ENCODE measurements around the gene SNCG.
"Not testable (repeated sequence)": the region's sequence is repeated elsewhere in the genome, so short reads cannot be mapped to it uniquely, and the experiment has no call there.

The SNCG gene

GRCh38 chr10:86958116-86958900 lies at the start of gene SNCG:
Gene SNCG, plus strand, starts transcription at chr10:86958599. Its CDS starts 99 bp downstream, at chr10:86958698.
- no peak for DNase-seq (ENCODE audit: low spot score)

- no peak for DNase-seq (ENCODE audit: low spot score)
Observed at GRCh38 chr10:86914734-86915133, 43.7 kb upstream of the SNCG start.

DNA sequence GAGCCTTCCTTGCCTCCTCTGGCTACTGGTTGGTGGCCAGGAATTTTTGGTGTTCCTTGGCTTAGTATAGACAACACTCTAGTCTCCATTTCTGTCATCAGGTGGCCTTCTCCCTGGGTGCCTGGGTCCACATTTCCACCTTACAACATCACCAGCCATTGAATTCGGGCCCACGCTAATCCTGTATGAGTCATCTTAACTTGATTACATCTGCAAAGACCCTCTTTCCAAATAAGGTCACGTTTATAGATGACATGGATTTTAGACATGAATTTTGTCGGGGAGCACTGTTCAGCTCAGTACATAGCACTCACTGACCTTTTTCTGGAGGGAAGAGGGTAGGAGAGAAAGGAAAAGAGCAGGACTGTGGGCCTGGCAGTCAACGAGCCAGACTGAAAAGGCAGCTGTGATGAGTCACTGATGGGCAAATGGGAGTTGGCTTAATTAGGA lies 40.4 kb upstream of the SNCG start:
- DNase-seq (ENCODE audit: low spot score) = no peak

DNA sequence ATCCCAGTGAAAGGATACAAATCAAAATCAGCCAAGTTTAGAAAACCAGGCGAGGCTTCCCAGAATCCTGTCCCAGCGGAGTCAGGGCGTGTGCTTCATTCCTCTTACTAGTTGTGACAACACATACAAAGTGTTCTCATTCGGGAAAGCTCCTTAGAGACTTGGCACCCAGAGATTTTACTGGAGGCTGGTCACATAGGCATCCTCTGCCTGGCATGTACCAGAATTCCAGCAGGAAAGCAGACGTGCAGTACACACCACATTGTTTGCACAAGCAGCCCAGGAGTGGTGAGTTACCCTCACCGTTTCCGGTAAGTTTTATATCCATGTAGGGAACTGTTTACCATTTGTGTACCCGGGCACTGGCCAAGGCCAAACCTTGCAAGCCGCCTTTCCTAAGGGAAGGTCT lies 35.8 kb upstream of the SNCG start:
- no peak for DNase-seq (ENCODE audit: low spot score)

GRCh38 chr10:86929468-86930380 lies 28.7 kb upstream of the SNCG start:
- no peak for DNase-seq (ENCODE audit: low spot score)

- DNase-seq (ENCODE audit: low spot score) = no peak
Observed at GRCh38 chr10:86931872-86932271, 26.5 kb upstream of the SNCG start.

DNA sequence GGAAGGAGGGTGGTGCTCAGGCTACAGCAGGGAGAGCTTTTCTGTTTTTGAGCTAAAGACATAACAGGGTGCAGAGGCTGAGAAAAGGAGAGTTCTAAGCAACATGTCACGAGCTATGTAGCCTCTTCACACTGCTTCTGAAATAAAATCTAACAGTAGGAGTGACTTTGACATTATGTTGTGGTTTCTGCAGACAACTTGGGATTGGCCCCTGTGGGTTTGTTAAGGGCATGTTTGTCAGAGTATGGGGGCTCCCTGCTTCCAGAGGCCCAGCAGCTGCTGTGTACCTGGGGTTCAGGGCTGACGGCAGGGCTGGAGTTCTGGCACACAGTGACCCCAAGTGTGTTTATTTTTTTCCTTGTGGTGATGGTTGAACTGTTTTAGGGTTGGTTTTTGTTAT lies 25.7 kb upstream of the SNCG start:
- DNase-seq (ENCODE audit: low spot score) = no peak

DNA sequence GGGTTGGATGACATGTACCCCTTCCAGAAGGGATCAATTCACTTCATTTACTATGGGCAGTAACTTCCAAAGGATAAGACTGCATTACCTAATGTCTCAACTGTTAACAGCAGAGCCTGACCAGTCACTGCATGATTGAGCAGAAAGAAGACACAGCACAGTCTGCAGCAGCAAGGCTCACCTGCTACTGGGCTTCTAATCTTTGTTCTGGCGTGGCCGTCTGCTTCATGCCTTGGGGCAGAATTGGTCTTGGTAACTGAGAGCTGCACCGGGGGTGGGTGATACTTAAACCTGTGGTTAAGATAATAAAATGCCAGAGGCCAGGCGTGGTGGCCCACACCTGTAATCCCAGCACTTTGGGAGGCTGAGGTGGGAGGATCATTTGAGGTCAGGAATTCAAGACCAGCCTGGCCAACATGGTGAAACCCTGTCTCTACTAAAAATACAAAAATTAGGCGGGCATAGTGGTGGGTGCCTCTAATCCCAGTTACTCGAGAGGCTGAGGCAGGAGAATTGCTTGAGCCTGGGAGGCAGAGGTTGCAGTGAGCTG lies 24.2 kb upstream of the SNCG start:
- not testable (repeated sequence) for DNase-seq (ENCODE audit: low spot score)

- DNase-seq (ENCODE audit: low spot score) = no peak
Observed at GRCh38 chr10:86936661-86937501, 21.5 kb upstream of the SNCG start.

DNA sequence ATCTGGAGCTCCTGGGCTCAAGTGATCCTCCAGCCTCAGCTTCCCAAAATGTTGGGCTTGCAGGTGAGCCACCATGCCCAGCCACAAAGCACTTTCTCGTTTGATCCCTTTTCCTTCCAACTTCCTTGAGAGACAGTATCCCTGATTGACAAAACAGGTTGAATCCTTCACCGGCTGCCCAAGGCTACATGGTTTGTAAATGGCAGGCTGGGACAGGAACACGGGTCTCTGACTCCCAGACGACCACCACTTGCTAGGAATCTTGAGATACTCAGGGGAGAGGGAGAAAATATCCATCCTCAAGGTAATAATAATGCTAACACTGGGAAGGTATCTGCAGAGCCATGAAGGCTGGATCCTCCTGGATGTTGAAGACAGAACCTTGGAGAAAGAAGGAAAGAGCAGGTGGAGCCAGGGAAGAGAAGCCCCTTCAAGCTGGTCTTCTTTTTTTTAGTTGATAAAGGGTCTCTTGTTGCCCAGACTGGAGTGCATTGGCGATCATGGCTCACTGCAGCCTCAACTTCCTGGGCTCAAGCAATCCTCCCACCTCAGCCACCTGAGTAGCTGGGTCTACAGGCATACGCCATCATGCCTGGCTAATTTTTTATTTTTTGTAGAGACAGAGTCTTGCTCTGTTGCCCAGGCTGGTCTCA lies 20.8 kb upstream of the SNCG start:
- DNase-seq (ENCODE audit: low spot score) = no peak

DNA sequence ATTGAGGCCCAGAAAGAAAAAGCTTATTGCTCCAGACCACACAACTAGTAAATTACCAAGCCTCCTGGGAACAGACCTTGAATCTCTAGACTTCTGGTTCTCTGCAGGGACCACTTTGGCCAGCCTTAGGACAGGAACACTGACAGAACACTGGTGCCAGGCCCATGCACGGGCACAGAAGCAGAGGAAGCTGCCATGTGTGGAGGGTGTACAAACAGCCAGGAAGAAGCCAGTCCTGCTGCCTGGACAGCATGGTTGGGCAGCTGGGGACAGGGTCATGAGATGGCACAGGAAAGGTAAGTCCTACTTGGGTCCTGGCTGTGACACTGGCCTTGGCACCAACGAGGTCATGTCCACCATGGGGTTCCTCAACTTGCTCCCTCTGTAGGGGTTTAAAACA lies 20.1 kb upstream of the SNCG start:
- no peak for DNase-seq (ENCODE audit: low spot score)

- not testable (repeated sequence) for DNase-seq (ENCODE audit: low spot score)
Observed at GRCh38 chr10:86940076-86940475, 18.3 kb upstream of the SNCG start.

DNA sequence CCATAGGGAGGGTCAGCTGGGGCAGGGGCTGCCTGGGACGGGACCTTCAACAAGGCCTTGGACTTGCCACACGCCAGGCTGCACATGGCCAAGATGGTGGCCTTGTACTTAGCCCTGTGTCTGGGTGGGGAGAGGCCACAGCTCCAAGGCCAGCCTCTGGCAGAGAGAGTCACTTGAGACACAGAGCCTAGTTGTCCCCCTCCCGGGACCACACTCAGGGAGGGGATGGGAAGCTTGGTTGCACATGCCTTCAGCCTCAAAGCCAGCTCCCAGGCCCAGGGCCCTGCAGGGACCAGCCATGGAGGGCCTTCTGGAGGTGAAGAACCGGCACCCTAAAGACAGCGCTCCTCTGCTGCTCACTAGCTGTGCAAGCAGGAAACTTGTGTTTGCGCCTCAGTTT lies 17.7 kb upstream of the SNCG start:
- no peak for DNase-seq (ENCODE audit: low spot score)

- no peak for DNase-seq (ENCODE audit: low spot score)
Observed at GRCh38 chr10:86941426-86941825, 17.0 kb upstream of the SNCG start.

DNA sequence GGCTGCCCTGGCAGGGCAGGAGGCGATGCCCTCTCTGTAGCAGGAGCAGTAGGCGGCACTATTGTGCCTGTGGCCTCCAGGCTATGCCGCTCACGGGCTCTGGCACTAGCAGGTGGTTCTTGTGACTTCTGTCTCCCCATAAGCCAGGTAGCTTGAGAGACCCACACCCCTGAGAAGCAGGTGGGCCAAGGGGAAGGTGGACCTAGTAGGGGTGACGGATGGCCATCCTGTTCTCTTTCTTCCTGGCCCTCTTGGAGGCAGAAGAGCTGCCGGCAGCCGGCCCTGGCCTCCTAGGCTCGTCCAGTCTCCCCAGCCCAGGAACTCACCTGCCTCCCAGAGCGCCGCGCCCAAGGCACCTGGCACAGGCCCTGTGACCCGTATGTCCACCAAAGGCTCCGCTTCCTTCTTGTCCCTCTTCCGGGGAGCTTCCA lies 16.4 kb upstream of the SNCG start:
- no peak for DNase-seq (ENCODE audit: low spot score)

DNA sequence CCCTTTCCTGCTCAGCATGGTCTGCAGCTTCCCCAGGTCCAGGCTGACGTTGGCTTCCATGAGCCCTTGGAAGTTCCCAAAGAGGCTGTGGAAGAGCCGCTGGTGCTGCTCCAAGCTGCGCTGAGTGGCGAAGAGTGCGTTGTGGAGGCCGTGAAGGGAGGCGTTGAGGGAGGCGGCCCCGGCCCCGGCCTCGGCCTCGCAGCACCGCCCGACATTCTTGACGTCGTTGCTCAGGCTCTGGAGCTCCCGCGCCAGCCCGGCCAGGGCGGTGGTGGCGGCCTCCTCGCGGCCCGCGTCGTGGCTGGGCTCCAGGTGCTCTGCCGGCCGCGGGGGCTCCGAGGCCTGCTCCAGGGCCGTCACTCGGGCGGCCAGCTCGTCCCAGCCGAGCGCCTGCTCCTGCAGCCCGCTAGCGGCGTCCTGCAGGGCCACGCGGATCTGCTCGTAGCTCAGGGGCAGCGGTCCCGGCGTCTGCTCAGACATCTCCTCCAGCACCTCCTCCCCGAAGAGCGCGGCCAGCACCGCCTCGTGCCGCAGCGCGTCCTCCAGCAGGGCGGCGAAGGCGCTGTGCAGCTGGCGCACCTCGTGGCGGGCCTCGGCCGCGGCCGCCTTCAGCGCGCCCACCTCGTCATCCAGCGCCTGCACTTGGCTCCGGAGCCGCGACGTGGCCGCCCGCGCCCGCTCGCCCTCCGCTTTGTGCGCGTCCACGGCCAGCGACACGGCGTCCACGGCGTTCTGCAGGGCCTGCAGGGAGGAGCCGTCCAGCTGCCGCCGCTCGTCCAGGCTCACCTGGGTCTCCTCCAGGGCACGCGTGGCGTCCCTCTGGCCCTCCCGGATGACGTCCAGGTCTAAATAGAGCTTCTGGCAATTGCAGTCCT lies 15.7 kb upstream of the SNCG start:
- no peak for DNase-seq (ENCODE audit: low spot score)

- no peak for DNase-seq (ENCODE audit: low spot score)
Observed at GRCh38 chr10:86943316-86944030, 14.9 kb upstream of the SNCG start.

DNA sequence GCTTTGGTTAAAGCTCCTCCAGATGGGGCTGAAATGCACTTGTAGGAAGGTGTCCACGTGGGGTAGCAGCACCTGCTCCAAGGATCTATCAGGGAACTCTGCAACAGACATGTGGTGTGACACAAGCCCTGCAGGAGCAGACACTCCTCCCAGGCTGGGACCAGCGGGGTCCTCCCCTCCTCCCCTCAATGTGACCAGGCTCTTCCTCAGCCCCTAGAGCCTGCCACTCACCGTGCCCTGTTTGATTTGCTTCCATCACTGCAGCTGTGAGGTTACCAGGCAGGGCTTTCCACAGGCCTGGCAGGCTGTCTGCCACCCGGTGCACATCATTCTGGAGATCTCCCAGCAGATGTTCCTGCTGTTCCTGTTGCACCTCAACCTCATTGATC lies 14.4 kb upstream of the SNCG start:
- DNase-seq (ENCODE audit: low spot score) = no peak

GRCh38 chr10:86944471-86944870 lies 13.9 kb upstream of the SNCG start:
- DNase-seq (ENCODE audit: low spot score) = no peak

GRCh38 chr10:86944907-86945306 lies 13.5 kb upstream of the SNCG start:
- DNase-seq (ENCODE audit: low spot score) = no peak

Data from left forelimb (tissue), 1 donor.